ENCODE results near the gene RNF17.

DNA sequence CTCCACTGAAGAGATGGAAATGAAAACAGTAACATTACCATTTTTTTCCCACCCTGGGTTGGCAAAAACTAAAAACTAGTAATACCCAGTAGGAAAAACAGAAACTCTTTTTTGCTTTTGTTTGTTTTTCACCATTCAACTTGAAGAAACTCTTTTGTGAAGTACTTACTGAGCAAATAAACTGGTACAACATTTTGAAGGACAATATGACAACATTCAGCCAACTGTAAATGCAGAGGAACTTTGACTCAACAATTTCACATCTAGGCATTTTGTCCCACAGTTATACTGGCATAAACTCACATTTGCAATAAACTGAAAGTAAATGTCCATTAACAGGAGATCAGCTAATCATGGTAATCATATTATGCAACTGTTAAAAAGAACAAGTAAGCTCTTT is 152.5 kb downstream of the RNF17 start:
- TF ChIP-seq, protein P1, sequence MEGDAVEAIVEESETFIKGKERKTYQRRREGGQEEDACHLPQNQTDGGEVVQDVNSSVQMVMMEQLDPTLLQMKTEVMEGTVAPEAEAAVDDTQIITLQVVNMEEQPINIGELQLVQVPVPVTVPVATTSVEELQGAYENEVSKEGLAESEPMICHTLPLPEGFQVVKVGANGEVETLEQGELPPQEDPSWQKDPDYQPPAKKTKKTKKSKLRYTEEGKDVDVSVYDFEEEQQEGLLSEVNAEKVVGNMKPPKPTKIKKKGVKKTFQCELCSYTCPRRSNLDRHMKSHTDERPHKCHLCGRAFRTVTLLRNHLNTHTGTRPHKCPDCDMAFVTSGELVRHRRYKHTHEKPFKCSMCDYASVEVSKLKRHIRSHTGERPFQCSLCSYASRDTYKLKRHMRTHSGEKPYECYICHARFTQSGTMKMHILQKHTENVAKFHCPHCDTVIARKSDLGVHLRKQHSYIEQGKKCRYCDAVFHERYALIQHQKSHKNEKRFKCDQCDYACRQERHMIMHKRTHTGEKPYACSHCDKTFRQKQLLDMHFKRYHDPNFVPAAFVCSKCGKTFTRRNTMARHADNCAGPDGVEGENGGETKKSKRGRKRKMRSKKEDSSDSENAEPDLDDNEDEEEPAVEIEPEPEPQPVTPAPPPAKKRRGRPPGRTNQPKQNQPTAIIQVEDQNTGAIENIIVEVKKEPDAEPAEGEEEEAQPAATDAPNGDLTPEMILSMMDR (IDR thresholded peaks at IDR 0.05; ENCODE audit: low read length), result no peak
- TF ChIP-seq EZH2 (optimal IDR thresholded peaks at IDR 0.05; ENCODE audit: low read depth, low read length) (no peak), EZH2phosphoT487 (IDR thresholded peaks at IDR 0.05; ENCODE audit: low read length) (no peak)

All from MM.1S (cell line).